ENCODE results near the gene TANGO2.

GRCh38 chr22:19994851-19995610 lies 25.9 kb upstream of the TANGO2 start:
- TF ChIP-seq KDM5A (IDR thresholded peaks at IDR 0.05; ENCODE audit: low read length) (no peak), POLR2AphosphoS5 (IDR thresholded peaks at IDR 0.05; ENCODE audit: low read depth, low read length) (no peak), EZH2 (IDR thresholded peaks at IDR 0.05; ENCODE audit: low read depth, low read length, severe bottlenecking) (no peak)
- TF ChIP-seq, protein P1, sequence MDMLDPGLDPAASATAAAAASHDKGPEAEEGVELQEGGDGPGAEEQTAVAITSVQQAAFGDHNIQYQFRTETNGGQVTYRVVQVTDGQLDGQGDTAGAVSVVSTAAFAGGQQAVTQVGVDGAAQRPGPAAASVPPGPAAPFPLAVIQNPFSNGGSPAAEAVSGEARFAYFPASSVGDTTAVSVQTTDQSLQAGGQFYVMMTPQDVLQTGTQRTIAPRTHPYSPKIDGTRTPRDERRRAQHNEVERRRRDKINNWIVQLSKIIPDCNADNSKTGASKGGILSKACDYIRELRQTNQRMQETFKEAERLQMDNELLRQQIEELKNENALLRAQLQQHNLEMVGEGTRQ (IDR thresholded peaks at IDR 0.05; ENCODE audit: low read length) = no peak
- TF ChIP-seq, protein P2, sequence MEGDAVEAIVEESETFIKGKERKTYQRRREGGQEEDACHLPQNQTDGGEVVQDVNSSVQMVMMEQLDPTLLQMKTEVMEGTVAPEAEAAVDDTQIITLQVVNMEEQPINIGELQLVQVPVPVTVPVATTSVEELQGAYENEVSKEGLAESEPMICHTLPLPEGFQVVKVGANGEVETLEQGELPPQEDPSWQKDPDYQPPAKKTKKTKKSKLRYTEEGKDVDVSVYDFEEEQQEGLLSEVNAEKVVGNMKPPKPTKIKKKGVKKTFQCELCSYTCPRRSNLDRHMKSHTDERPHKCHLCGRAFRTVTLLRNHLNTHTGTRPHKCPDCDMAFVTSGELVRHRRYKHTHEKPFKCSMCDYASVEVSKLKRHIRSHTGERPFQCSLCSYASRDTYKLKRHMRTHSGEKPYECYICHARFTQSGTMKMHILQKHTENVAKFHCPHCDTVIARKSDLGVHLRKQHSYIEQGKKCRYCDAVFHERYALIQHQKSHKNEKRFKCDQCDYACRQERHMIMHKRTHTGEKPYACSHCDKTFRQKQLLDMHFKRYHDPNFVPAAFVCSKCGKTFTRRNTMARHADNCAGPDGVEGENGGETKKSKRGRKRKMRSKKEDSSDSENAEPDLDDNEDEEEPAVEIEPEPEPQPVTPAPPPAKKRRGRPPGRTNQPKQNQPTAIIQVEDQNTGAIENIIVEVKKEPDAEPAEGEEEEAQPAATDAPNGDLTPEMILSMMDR (IDR thresholded peaks at IDR 0.05; ENCODE audit: control extremely low read depth in 1 of 3, insufficient read depth in 1 of 3, low read depth in 1 of 3, low read length in 3 of 3) = no peak

Measured in H1 (cell line).